CMK (cell line): ENCODE results near the gene MINDY4.
A peak's percentile ranks its signal among the peaks of the same experiment; 100 is the strongest.

ENCODE experiments used
- DNase-seq: peaks from one replicate; pipeline ENCODE4 v3.0.0-alpha.2; 2010; ENCODE audit warnings: low read depth

The MINDY4 gene

GRCh38 chr7:30775992-30776391 lies 4.8 kb downstream of the MINDY4 start:
- DNase-seq: no peak

GRCh38 chr7:30776971-30777370 lies 5.8 kb downstream of the MINDY4 start:
- no peak for DNase-seq

GRCh38 chr7:30778255-30779025 lies 7.2 kb downstream of the MINDY4 start:
- no peak for DNase-seq

DNA sequence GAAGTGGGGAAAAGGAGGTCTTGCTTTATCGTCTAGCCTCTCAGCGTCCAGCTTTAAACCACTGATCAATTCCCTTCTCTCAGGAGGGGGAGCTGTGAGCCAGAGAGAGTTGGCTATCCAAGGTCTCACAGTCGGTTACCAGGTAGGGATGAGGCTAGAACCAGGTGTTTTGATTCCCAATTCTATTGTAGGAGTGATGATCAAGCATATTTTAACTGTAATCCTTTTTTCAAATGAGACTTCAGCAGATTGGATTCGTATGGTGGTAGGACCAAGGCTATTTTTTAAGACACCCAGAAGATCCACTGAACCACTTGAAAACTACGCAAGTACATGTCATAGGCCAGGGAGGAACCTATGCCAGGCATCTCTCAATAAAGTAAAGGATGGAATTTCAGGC lies 8.4 kb downstream of the MINDY4 start:
- DNase-seq: no peak

GRCh38 chr7:30780941-30781340 lies 9.7 kb downstream of the MINDY4 start:
- DNase-seq: no peak

- no peak for DNase-seq
Measured at GRCh38 chr7:30782690-30783089, 11.5 kb downstream of the MINDY4 start.

GRCh38 chr7:30785786-30786185 lies 14.6 kb downstream of the MINDY4 start:
- no peak for DNase-seq

DNA sequence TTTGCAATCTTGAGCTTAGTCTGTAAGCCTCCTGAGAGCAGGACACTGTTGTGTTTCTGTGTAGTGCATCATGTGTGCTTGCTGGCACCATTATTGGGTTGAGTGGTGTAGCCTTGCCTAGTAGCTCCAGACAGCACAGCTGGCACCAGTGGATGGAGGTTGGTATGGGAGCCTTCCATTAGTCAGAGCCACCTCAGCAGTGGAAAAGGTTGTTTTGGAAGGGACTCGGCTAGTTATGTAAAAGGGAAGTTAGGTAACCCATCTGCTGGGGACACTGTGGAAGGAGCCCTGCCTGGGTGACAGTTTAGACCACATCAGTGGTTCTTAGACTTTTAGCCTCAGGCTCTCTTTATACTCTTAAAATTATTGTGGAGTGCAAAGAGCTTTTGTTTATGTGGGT lies 16.3 kb downstream of the MINDY4 start:
- DNase-seq: no peak

DNA sequence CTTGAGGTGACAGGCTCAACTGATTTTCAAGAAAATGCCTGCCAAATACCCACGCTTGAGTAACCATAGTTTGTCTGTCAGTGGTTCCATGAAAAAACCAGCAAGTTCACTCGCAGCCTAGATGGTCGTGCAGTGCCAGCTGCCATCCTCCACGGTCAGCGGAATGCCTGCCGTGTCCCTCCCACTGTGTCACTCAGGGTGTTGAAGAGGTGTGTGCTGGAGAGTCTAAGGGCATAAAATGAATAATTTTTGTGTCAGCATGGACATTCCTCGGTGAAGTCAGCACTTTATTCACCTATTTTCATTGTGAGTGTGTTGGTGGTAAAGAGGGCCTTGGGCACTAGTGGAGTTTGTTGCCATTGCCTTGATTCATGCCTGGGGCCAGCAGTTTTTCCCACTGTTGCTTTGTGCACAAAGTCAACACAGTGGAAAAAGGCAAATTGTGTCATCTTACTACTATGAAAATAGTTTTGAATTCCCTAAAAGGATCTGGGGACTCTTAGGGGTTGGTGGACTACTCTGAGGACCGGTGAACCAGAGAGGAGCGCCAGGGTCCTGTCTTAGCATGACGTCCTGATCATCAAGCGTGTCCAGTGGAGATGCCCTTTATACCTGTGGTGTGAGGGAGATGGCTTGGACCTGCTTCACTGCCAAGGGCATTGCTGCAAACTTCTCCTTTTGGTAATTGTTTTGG lies 17.6 kb downstream of the MINDY4 start:
- no peak for DNase-seq

GRCh38 chr7:30789334-30789711 lies 18.1 kb downstream of the MINDY4 start:
- no peak for DNase-seq

DNA sequence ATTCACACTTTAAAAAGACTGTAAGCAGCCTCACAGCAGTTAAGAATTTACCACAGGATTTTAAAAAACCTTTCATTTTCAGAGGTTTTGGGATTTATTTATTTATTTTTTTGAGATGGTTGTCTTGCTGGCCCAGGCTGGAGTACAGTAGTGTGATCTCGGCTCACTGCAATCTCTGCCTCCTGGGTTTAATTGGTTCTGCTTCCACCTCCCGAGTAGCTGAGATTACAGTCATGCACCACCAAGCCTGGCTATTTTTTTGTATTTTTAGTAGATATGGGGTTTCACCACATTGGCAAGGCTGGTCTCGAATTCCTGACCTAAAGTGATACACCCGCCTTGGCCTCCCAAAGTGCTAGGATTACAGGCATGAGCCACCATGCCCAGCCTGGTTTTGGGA lies 19.1 kb downstream of the MINDY4 start:
- no peak for DNase-seq

GRCh38 chr7:30791114-30791513 lies 19.9 kb downstream of the MINDY4 start:
- DNase-seq: no peak

DNA sequence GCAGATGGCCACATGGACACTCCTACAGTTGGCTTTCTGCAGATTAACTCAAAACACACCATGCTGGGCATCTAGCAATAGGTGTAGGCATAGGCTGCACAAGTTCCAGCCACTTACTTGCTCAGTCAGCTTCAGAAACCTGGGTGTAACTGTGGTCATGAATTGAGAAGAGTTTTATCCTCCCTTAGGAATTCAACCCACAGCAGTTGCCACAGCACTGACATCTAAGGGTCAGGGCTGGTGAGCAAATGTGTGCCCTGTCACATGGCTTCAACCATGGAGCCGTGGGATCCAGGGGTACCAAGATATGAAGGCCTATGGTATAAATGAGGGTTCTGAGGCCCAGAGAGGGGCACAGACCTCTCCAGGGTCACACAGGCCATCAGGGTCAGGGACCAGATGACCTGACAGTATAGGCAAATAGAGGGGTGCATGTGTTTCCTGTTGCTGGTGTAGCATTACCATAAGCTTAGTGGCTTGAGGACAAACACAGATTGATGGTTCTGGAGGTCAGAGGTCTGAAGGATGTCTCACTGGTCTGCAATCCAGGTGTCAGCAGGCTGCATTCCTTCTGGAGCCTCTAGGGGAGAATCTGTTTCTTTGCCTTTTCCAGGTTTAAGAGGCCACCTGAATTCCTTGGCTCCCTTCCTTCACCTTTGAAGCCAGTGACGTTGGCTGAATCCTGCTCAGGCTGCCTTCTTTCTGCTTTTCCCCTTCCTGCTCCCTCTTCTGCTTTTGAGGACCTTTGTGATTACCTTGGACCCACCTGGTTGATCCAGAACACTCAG lies 24.1 kb downstream of the MINDY4 start:
- no peak for DNase-seq

- DNase-seq: no peak
Measured at GRCh38 chr7:30796105-30796869, 25.1 kb downstream of the MINDY4 start.

DNA sequence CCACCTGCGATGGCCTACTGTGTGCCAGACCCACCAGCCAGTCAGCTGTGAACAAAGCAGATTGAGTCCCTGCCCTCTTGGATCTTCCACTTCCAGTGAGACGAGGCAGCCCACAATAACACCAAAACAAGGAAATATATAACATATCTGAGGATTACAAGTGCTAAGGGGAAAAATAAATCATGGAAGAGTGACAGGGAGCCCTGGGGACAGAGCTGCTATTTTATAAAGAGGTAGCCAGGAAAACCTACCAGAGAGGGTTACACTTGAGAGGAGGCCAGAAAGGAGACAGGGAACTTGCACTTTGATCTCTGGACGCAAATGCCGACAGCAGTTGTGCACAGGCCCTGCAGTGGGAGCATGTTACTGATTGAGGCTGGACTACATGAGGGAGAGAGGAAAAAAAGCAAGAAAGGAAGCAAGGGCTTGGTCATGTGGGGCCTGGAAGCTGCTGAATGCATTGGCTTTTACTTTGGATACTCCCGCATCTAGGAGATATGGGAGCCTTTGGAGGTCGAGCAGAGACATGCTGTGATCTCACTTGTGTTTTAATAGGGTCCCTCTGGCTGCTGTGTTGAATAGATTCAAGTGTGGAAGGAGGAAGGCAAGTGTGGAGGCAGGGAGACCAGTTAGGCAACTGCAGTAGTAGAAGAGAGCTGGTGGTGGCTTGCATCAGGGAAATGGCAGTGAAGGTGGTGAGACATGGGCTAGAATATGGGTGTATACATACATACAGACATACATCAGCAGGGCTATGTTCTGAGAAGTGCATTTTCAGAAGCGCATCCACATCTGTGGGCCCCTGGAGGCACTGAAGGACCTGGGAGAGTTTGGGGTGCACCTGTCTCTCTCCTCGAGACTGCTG lies 26.2 kb downstream of the MINDY4 start:
- DNase-seq: no peak

GRCh38 chr7:30799206-30799975 lies 28.2 kb downstream of the MINDY4 start:
- DNase-seq: no peak

- no peak for DNase-seq
Measured at GRCh38 chr7:30799976-30800661, 28.9 kb downstream of the MINDY4 start.

- peak; percentile 25 for DNase-seq
Measured at GRCh38 chr7:30800785-30801252, 29.6 kb downstream of the MINDY4 start.

DNA sequence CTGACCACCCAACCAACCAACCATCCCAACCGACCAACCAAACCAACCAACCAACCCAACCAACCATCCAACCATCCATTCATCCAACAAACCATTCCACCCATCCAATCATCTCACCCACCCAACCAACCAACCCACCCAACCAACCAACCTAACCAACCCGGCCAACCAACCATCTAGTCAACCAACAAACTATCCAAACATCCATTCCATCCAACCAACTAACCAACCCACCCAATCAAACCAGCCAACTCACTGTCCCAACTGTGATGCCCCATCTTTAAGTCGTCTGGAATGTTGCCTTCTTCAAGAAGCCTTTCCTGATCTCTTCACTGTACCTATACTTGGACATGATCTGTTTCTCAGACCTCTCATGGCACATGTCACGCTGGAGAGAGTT lies 31.6 kb downstream of the MINDY4 start:
- DNase-seq: no peak
